ENCODE measurements around the gene NUDT22.

NUDT22 gene

DNA sequence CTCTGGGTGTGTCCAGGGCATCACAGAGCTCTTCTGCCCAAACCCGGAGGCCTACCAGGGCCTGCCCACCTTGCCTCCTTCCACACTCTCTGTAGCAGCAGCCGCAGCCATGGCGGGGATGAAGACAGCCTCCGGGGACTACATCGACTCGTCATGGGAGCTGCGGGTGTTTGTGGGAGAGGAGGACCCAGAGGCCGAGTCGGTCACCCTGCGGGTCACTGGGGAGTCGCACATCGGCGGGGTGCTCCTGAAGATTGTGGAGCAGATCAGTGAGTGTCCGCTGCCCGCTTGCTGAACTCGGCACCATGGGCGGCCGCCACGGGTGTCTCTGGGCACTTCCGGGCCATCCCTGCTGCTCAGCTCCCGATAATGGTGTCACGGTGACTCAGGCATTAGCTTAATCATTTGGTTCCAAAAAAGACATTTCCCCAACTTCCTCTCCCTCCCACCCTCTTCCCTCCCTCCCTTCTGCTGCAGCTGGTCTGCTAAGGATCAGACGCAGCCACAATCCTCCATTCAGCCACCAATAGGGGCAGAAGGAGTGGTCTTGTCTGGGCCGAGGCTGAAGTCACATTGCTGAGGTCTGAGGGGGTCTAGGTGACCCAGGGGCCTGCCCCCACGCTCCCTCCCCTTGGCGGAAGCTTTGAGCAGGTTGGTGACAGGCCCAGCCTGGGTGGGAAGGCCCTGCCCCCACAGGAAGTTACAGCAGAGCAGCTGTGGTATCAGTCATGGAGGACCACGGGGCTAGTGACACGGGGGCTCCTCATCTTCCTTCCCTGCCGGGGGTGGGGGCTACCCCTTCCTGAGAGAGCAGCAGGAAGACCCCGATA is 18.6 kb upstream of the NUDT22 start:
- DNase-seq (ENCODE audit: low spot score) = peak; percentile 90

DNA sequence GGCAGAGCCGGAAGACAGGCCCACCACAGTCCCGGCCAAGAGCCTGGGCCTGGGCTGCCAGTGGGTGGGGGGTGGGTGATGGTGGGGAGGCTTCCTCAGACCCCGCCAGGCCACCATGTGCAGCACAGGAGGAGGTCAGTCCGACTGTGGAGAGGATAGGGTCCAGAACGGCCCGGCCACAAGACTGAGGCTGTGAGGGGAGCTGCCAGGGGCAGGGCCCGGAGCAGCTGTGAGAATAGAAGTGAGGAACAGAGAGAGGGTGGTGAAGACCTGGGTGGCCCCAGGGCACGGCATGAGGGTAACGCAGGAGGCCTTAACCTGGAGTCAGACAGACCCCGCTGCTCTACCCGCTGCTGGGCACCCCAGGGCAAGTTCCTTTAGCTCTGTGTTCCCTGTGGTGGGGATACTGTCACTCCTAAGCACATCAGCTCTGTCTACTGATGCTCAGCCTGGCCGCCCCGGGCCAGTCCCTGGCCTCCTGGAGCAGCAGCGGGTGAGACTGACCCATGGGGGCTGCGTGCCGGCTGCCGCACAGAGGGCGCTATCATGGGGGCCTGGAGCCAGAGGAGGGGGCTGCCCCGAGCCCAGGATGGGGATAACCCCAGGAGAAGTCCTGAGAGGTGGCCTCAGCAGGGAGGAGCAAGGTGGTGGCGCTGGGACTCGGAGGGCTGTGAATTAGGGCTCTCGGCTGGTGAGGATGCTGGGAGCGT is 17.8 kb upstream of the NUDT22 start:
- no peak for DNase-seq (ENCODE audit: low spot score)

DNA sequence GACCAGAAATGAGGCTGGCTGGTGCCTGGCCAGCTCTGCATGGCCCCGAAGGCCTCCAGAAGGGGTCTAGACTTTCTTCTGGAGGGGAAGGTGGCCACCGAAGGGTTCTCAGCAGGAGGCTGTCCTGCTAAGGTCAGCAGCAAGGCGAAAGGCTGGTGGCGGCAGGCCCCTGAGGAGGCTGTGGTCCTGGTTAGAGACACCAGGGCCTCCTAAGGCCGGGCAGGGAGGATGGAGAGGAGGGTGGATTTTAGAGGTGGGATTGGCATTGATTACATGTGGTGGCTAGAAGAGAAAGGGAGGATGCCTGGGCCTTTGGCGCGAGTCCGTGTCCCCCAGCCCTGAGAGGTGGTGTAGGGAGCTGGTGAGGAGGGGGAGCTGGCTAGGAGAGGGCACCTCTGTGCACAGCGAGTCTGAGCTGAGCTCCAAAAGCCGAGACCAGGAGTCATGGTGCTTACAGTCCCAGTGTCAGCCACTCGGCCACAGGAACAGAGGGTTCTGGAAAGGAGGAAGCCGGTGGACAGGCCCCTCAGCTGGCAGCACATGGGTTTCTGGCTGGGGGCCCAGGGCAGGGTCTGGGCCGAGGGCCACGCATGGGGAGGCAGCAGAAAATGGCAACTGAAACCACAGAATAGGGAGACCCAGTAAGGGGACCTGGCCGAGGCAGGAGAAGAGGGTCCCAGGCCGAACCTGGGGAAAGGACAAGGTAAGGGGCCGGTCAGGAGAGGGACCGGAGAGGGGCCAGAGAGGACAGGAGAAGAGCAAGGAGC is 17.1 kb upstream of the NUDT22 start:
- no peak for DNase-seq (ENCODE audit: low spot score)

GRCh38 chr11:64209563-64209843 is 16.6 kb upstream of the NUDT22 start:
- DNase-seq (ENCODE audit: low spot score) = no peak

GRCh38 chr11:64210301-64211020 is 15.6 kb upstream of the NUDT22 start:
- DNase-seq (ENCODE audit: low spot score) = no peak

DNA sequence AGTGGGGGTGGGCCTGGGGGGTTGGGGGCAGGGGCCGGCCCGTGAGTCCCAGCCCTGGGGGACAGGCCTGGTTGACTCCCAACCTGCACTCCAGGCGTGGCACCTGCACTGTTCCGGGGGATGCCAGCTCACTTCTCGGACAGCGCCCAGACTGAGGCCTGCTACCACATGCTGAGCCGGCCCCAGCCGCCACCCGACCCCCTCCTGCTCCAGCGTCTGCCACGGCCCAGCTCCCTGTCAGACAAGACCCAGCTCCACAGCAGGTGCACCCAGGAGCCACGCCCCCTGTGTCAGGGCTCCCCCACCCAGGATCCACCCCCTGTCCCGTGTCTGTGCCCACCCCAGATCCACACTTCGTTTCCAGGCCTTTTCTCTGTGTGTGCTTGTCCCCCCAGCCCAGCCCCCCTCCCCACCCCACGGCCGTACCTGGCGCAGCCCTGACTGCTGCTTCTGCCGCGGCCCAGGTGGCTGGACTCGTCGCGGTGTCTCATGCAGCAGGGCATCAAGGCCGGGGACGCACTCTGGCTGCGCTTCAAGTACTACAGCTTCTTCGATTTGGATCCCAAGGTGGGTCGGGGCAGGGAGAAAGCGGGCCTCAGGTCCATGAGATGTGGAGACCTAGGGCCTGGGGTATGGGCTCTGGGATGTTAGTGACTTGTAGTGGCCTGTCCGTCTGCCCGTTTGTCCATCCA is 14.7 kb upstream of the NUDT22 start:
- DNase-seq (ENCODE audit: low spot score) = no peak

GRCh38 chr11:64216879-64217278 is 9.2 kb upstream of the NUDT22 start:
- DNase-seq (ENCODE audit: low spot score) = no peak

- DNase-seq (ENCODE audit: low spot score) = no peak
Measured at GRCh38 chr11:64218628-64219353, 7.3 kb upstream of the NUDT22 start.

- no peak for DNase-seq (ENCODE audit: low spot score)
Measured at GRCh38 chr11:64219354-64219684, 6.8 kb upstream of the NUDT22 start.

GRCh38 chr11:64219755-64220154 is 6.3 kb upstream of the NUDT22 start:
- no peak for DNase-seq (ENCODE audit: low spot score)

- no peak for DNase-seq (ENCODE audit: low spot score)
Measured at GRCh38 chr11:64220271-64220670, 5.8 kb upstream of the NUDT22 start.

DNA sequence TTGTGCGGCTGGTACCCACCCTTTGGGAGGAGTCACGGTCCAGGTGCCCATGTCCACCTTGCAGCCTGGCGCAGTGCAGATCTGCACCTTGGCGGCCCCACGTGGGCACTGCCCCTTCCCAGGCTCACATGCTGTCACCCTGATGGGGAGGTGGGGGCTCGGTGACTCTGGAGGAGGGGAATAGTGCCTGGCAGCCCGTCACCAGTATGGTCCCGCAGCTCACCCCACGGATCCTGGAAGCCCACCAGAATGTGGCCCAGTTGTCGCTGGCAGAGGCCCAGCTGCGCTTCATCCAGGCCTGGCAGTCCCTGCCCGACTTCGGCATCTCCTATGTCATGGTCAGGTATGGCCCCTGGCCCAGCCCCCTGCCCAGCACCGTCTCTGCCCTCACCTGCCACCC is 5.3 kb upstream of the NUDT22 start:
- DNase-seq (ENCODE audit: low spot score) = no peak

GRCh38 chr11:64222651-64223000 is 3.4 kb upstream of the NUDT22 start:
- DNase-seq (ENCODE audit: low spot score) = no peak

DNA sequence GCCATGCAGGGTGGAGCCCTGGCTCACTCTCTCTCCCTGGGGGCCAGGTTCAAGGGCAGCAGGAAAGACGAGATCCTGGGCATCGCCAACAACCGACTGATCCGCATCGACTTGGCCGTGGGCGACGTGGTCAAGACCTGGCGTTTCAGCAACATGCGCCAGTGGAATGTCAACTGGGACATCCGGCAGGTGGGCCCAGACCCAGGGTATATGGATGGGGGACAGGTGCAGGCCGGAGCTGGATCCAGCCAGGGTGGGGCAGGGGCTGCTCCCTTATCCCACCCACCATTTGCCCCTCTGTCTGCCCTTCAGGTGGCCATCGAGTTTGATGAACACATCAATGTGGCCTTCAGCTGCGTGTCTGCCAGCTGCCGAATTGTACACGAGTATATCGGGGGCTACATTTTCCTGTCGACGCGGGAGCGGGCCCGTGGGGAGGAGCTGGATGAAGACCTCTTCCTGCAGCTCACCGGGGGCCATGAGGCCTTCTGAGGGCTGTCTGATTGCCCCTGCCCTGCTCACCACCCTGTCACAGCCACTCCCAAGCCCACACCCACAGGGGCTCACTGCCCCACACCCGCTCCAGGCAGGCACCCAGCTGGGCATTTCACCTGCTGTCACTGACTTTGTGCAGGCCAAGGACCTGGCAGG is 2.9 kb upstream of the NUDT22 start:
- no peak for DNase-seq (ENCODE audit: low spot score)

- DNase-seq (ENCODE audit: low spot score) = no peak
Measured at GRCh38 chr11:64224151-64224890, 1.8 kb upstream of the NUDT22 start.

DNA sequence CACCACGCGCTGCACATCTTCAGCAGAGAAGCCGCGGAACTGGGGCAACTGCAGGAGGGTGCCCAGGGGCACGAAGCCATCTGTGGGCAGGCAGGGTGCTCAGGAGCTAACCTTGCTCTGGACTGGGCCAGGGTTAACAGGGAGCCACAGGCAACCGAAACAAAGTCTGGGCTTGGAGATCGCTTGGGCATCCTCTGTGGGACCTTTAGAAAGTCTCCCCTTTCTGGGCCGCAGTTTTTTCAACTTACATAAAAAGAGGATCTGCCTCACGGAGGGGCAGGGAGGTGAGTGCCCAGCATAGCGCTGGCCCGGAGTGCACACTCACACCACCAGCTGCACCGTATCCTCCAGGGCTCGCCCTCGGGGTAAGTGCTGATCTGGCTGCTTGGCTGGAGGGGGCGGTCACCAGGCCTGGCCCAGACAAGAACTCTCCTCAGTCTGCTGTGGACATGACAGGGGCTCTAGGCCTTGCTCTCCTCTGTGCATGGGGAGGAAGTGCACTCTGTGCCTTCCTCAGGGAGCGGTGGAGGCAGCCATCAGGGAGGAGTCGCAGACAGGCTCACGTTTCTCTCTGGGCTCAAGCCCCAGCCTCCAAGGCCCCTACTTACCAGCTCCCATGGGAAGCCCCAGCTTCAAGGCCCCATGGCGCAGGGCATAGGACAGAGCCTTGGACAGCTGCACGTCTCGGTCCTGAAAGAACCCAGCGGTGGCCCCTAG is 1.0 kb upstream of the NUDT22 start:
- no peak for DNase-seq (ENCODE audit: low spot score)

GRCh38 chr11:64226507-64227051 is 505 bp downstream of the NUDT22 start:
- peak; percentile 44 for DNase-seq (ENCODE audit: low spot score)

DNA sequence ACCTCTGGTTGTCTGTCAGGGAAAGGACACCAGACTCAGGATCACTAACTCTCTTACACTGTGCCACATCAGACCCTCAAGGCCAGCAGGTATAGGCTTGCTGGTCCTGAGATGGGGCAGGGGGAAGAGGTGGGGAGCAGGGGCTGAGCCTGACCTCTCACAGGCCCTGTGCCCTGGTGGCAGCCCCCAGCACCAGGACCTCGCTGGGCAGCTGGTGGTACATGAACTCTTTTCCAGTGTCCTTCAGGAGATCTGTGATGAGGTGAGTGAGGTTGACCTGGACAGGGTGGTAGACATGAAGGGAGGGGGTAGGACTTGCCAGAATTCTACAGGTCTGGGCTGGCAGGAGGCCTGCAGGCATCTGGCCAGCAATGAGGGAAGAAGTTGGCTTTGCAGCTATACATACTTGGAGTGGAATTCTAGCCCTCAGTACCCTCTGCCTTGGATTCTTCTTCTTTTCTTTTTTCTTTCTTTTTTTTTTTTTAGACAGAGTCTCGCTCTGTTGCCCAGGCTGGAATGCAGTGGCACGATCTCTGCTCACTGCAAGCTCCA is 1.4 kb downstream of the NUDT22 start:
- no peak for DNase-seq (ENCODE audit: low spot score)
